GM12878 (cell line): Measurements from ENCODE around the gene EVPLL.
"Not testable (repeated sequence)": the region's sequence is repeated elsewhere in the genome, so short reads cannot be mapped to it uniquely, and the experiment has no call there.

Source experiments
- POLR2AphosphoS2 ChIP-seq: IDR thresholded peaks from 2 replicates; pipeline ENCODE4 v1.6.1; 2011; ENCODE audit warnings: low read depth, mild to moderate bottlenecking, low read length, improper control_type of control experiment, moderate library complexity
- SIN3A ChIP-seq: IDR thresholded peaks from 2 replicates; pipeline ENCODE4 v1.6.1; 2012; ENCODE audit warnings: low read depth, low read length, improper control_type of control experiment
- TBL1XR1 ChIP-seq: IDR thresholded peaks from 2 replicates; pipeline ENCODE4 v1.6.1; 2012; ENCODE audit warnings: low read depth, low read length, improper control_type of control experiment
- TF ChIP-seq, protein P1 (sequence below): fragments of 450-650 bp; IDR thresholded peaks from 2 replicates; pipeline ENCODE4 v1.6.1; 2017; ENCODE audit warnings: mild to moderate bottlenecking

DNA sequence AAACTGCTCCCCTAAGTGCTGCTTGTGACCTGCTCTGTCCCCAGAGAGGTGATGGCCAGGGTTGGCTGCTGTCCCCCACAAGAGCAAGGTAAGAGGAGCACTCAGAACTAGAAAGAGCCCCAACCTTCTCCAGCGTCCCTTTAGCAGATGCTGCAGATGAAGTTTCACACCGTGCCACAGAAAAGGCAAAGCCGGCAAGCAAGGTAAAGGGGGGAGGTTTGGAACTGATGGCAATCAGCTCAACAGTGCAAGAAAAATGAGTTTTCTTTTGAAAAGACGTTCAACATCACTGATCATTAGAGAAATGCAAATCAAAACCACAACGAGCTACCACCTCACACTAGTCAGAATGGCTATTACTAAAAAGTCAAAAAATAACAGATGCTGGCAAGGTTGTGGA, 26.0 kb downstream of the EVPLL start:
- TF ChIP-seq, protein P1, sequence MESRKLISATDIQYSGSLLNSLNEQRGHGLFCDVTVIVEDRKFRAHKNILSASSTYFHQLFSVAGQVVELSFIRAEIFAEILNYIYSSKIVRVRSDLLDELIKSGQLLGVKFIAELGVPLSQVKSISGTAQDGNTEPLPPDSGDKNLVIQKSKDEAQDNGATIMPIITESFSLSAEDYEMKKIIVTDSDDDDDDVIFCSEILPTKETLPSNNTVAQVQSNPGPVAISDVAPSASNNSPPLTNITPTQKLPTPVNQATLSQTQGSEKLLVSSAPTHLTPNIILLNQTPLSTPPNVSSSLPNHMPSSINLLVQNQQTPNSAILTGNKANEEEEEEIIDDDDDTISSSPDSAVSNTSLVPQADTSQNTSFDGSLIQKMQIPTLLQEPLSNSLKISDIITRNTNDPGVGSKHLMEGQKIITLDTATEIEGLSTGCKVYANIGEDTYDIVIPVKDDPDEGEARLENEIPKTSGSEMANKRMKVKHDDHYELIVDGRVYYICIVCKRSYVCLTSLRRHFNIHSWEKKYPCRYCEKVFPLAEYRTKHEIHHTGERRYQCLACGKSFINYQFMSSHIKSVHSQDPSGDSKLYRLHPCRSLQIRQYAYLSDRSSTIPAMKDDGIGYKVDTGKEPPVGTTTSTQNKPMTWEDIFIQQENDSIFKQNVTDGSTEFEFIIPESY = not testable (repeated sequence)
- not testable (repeated sequence) for TF ChIP-seq SIN3A, POLR2AphosphoS2, TBL1XR1
